Heart left ventricle (tissue), 13 donors: ENCODE data around the gene GLB1L2.

Source experiments
- POLR2A ChIP-seq, 2 donors: fragments of 450-650 bp; IDR thresholded peaks; one replicate each; pipeline ENCODE4 v1.6.1; 2017; ENCODE audit warnings: antibody characterized with exemption in 2 of 2, mild to moderate bottlenecking in 2 of 2, moderate library complexity in 2 of 2
- TF ChIP-seq, protein P1 (sequence below), 12 donors: fragments of 200-600 bp; sonication (generic) in 4 of 12; IDR thresholded peaks; one replicate each; pipeline versions ENCODE4 v1.5.0 to v1.8.0; 2018 to 2022; ENCODE audit warnings: antibody characterized with exemption in 12 of 12, mild to moderate bottlenecking in 5 of 12
- donor health status: ischemic (EF 13 %, LVEDD 7.1; RV severe dilation, severe dysfunction).
- donor health status: DM: no; HTN: yes; CAD: no.
- donor health status: DM: no; HTN: no; CAD: no.
- donor health status: ischemic (EF 25% LVEDD 6.9; RV normal size, moderate dysfunction).
- donor health status: ischemic (EF 25% LVEDD 5.7; RV mildly dilated, moderate dysfunction).
- donor health status: ischemic (EF 35%, LVEDD 5.7; RV mildly dilated, moderate dysfunction).
- donor health status: nonischemic (EF 11% LVEDD 7.7; RV severe dilation, severe dysfunction).
- donor health status: DM: yes; HTN: yes; CAD: no.
- donor health status: PGD.
- donor health status: ischemic (EF 29% LVEDD 5.4; RV normal size, mild dysfunction).
- donor health status: nonischemic (EF 23%, LVEDD 6.1; RV moderate dilation, normal function).

DNA sequence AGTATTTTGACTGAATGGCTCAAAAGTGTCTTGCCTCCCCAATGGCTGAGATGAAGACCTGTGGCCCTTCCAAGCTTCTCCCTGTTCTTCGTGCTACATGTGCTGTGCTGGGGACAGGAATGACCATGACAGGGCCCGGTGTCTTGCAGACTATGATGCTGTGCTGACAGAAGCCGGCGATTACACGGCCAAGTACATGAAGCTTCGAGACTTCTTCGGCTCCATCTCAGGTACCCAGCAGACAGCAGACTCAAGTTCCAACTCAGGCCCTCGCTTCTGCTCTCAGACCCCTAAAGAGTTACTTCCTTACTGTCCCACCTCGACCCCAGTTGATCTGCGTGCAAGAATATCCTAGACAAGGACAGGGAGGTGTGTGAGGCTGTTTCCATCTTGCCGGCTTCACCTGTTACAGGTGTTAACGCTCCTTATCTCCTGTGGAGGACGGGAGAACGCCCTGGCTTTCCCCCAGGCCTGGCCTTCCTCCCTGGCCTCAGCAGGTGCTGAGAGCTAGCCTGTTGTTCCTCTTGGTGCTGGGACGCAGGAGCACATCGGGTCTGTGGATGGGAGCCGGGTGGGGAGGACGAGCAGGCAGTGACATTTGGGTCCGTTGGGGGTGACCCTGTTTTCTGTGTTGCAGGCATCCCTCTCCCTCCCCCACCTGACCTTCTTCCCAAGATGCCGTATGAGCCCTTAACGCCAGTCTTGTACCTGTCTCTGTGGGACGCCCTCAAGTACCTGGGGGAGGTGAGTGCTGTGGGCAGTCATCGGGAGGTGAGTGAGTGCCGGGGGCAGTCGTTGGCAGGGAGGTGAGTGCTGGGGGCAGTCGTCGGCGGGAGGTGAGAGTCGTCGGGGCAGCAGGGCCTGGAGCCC, 38.1 kb downstream of the GLB1L2 start:
- no peak for TF ChIP-seq POLR2A (IDR thresholded peaks at IDR 0.05)
- TF ChIP-seq, protein P1, sequence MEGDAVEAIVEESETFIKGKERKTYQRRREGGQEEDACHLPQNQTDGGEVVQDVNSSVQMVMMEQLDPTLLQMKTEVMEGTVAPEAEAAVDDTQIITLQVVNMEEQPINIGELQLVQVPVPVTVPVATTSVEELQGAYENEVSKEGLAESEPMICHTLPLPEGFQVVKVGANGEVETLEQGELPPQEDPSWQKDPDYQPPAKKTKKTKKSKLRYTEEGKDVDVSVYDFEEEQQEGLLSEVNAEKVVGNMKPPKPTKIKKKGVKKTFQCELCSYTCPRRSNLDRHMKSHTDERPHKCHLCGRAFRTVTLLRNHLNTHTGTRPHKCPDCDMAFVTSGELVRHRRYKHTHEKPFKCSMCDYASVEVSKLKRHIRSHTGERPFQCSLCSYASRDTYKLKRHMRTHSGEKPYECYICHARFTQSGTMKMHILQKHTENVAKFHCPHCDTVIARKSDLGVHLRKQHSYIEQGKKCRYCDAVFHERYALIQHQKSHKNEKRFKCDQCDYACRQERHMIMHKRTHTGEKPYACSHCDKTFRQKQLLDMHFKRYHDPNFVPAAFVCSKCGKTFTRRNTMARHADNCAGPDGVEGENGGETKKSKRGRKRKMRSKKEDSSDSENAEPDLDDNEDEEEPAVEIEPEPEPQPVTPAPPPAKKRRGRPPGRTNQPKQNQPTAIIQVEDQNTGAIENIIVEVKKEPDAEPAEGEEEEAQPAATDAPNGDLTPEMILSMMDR (IDR thresholded peaks at IDR 0.05), result no peak
